ENCODE results near the gene UBE2F.
A peak's percentile ranks its signal among the peaks of the same experiment; 100 is the strongest.

- TF ChIP-seq CTCF (IDR thresholded peaks at IDR 0.05; ENCODE audit: insufficient read depth, low read length) (no peak), REST (IDR thresholded peaks at IDR 0.05; ENCODE audit: insufficient replicate concordance, low read depth) (peak; percentile 19), GABPA (IDR thresholded peaks at IDR 0.05; ENCODE audit: low read depth) (peak; percentile 65), SPI1 (IDR thresholded peaks at IDR 0.05; ENCODE audit: borderline replicate concordance, low read depth) (no peak)
These were observed at the start of gene UBE2F for GRCh38 chr2:237966565-237967462.

Measured in HL-60 (cell line).